H1 (cell line): ENCODE results near the gene PAGE2B. TPM values are rescaled to one million over a fixed set of nuclear protein-coding genes. Genes with fewer than 3 reads are reported as not detected.

Source experiments
- CTCF ChIA-PET: fragments of 300-600 bp; sonication (Branson Sonifier 250); formaldehyde crosslinking; loops from one replicate; lab custom pipeline; 2021; ENCODE audit not compliant: partially characterized antibody; lab: Charles Lee
- POLR2A ChIA-PET: fragments of 300-600 bp; sonication (Branson Sonifier 250); formaldehyde crosslinking; loops from one replicate; lab custom pipeline; 2021; ENCODE audit warnings: inconsistent platforms; ENCODE audit not compliant: partially characterized antibody; lab: Charles Lee
- DNase-seq, 2 experiments: peaks; one replicate each; pipeline versions ENCODE4 v3.0.0 to v3.0.0-alpha.2; 2010 to 2022; ENCODE audit warnings: low spot score in 2 of 2, low read depth in 1 of 2, mixed read lengths in 1 of 2
- FAIRE-seq: peaks from 2 replicates; lab custom pipeline; 2011; peaks lifted over from hg19 to GRCh38; lab: Jason Lieb, UNC
- H2AFZ ChIP-seq: 2 replicates; pipeline ENCODE4 v1.8.1; 2012; ENCODE audit warnings: low read length, inconsistent platforms
- H2AK5ac ChIP-seq: 2 replicates; pipeline ENCODE4 v1.6.1; 2013; ENCODE audit warnings: low read depth, low read length
- H2BK120ac ChIP-seq: replicated peaks from 2 replicates; pipeline ENCODE3; 2013; ENCODE audit warnings: low read depth, low read length, inconsistent platforms
- H2BK12ac ChIP-seq: 2 replicates; pipeline ENCODE4 v1.6.1; 2013; ENCODE audit warnings: low read depth, low read length
- H2BK15ac ChIP-seq: 2 replicates; pipeline ENCODE4 v1.6.1; 2013; ENCODE audit warnings: low read length
- H2BK20ac ChIP-seq: 2 replicates; pipeline ENCODE4 v1.6.1; 2013; ENCODE audit warnings: low read length
- H2BK5ac ChIP-seq: 2 replicates; pipeline ENCODE4 v1.6.1; 2013; ENCODE audit warnings: low read depth, low read length
- H3K14ac ChIP-seq: 2 replicates; pipeline ENCODE4 v1.6.1; 2013; ENCODE audit warnings: inconsistent platforms; ENCODE audit not compliant: insufficient read length
- H3K18ac ChIP-seq: 2 replicates; pipeline ENCODE4 v1.6.1; 2013; ENCODE audit warnings: low read length; ENCODE audit errors: extremely low read depth
- H3K23ac ChIP-seq: 2 replicates; pipeline ENCODE4 v1.6.1; 2013; ENCODE audit warnings: inconsistent platforms; ENCODE audit not compliant: insufficient read length
- H3K23me2 ChIP-seq: 2 replicates; pipeline ENCODE4 v1.6.1; 2013; ENCODE audit warnings: low read depth, low read length
- H3K27ac ChIP-seq: 2 replicates; pipeline ENCODE4 v1.6.1; 2011; ENCODE audit warnings: low read depth, low read length, inconsistent platforms
- H3K27me3 ChIP-seq, 4 experiments: replicated peaks in 1 of 4; 1 replicate in 1 of 4; 2 replicates in 3 of 4; pipeline versions ENCODE4 v1.6.1 to v1.8.1; 2011 to 2013; ENCODE audit warnings: low read length in 3 of 4, mild to moderate bottlenecking in 3 of 4, inconsistent platforms in 2 of 4, mixed read lengths in 2 of 4, moderate library complexity in 1 of 4; ENCODE audit not compliant: control insufficient read depth in 3 of 4, insufficient read depth in 3 of 4; ENCODE audit errors: extremely low read depth in 1 of 4
- H3K36me3 ChIP-seq, 4 experiments: 2 replicates each; pipeline versions ENCODE4 v1.6.1 to v1.8.1; 2011 to 2013; ENCODE audit warnings: mild to moderate bottlenecking in 4 of 4, low read length in 3 of 4, moderate library complexity in 2 of 4, control low read depth in 1 of 4, inconsistent platforms in 1 of 4; ENCODE audit not compliant: insufficient read depth in 4 of 4, control insufficient read depth in 2 of 4
- H3K4ac ChIP-seq: replicated peaks from 2 replicates; pipeline ENCODE3; 2013; ENCODE audit warnings: low read length, low read depth, mixed read lengths, inconsistent platforms; ENCODE audit not compliant: insufficient read length
- H3K4me1 ChIP-seq, 4 experiments: replicated peaks in 1 of 4; 1 replicate in 1 of 4; 2 replicates in 3 of 4; pipeline versions ENCODE4 v1.6.1 to v1.8.1; 2011 to 2013; ENCODE audit warnings: low read length in 3 of 4, inconsistent platforms in 2 of 4, mixed read lengths in 1 of 4; ENCODE audit not compliant: insufficient read depth in 4 of 4, control insufficient read depth in 3 of 4
- H3K4me2 ChIP-seq, 2 experiments: 2 replicates each; pipeline versions ENCODE4 v1.6.1 to v1.8.1; 2011 to 2013; ENCODE audit warnings: low read depth in 2 of 2, low read length in 2 of 2, control low read depth in 1 of 2, inconsistent platforms in 1 of 2, mild to moderate bottlenecking in 1 of 2; ENCODE audit not compliant: insufficient read depth in 1 of 2
- H3K4me3 ChIP-seq, 4 experiments: fragments of 200-600, 300-600 bp in 1 of 4; sonication (generic), shearing (Covaris generic), sonication (Bioruptor Twin) in 1 of 4; 2 replicates each; pipeline versions ENCODE4 v1.5.1 to v1.8.1; 2011 to 2016; ENCODE audit warnings: low read length in 4 of 4, low read depth in 3 of 4, control low read depth in 2 of 4, inconsistent platforms in 2 of 4, mild to moderate bottlenecking in 2 of 4, mixed read lengths in 1 of 4, moderate library complexity in 1 of 4; ENCODE audit not compliant: insufficient read depth in 2 of 4; ENCODE audit errors: extremely low read depth in 1 of 4
- H3K56ac ChIP-seq: replicated peaks from 2 replicates; pipeline ENCODE3; 2013; ENCODE audit warnings: low read depth, mild to moderate bottlenecking, mixed read lengths, low read length, inconsistent platforms; ENCODE audit not compliant: insufficient read length
- H3K79me1 ChIP-seq: 2 replicates; pipeline ENCODE4 v1.6.1; 2013; ENCODE audit warnings: low read depth, low read length, control low read depth
- H3K79me2 ChIP-seq, 2 experiments: 2 replicates each; pipeline versions ENCODE4 v1.6.1 to v1.8.1; 2012 to 2013; ENCODE audit warnings: low read length in 2 of 2, mild to moderate bottlenecking in 2 of 2, inconsistent platforms in 1 of 2; ENCODE audit not compliant: insufficient read depth in 2 of 2, control insufficient read depth in 1 of 2
- H3K9ac ChIP-seq, 4 experiments: replicated peaks in 1 of 4; 1 replicate in 1 of 4; 2 replicates in 3 of 4; pipeline versions ENCODE4 v1.6.1 to v1.8.1; 2011 to 2013; ENCODE audit warnings: low read depth in 3 of 4, low read length in 3 of 4, control low read depth in 2 of 4, mild to moderate bottlenecking in 2 of 4, moderate library complexity in 2 of 4, inconsistent platforms in 1 of 4; ENCODE audit errors: extremely low read depth in 1 of 4
- H3K9me3 ChIP-seq, 2 experiments: 2 replicates each; pipeline versions ENCODE4 v1.6.1 to v1.8.1; 2012 to 2013; ENCODE audit warnings: mild to moderate bottlenecking in 2 of 2, moderate library complexity in 2 of 2, control low read depth in 1 of 2, inconsistent platforms in 1 of 2, low read depth in 1 of 2, low read length in 1 of 2, mixed read lengths in 1 of 2; ENCODE audit not compliant: insufficient read depth in 2 of 2
- H4K20me1 ChIP-seq, 2 experiments: replicated peaks in 1 of 2; 2 replicates each; pipeline versions ENCODE3 to v1.8.1; 2011 to 2013; ENCODE audit warnings: inconsistent platforms in 2 of 2, low read length in 2 of 2, mild to moderate bottlenecking in 1 of 2; ENCODE audit not compliant: insufficient read depth in 2 of 2, control insufficient read depth in 1 of 2
- H4K5ac ChIP-seq: 2 replicates; pipeline ENCODE4 v1.6.1; 2013; ENCODE audit warnings: low read length, low read depth, mixed read lengths, inconsistent platforms; ENCODE audit not compliant: insufficient read length
- H4K8ac ChIP-seq: 2 replicates; pipeline ENCODE4 v1.8.0; 2013; ENCODE audit warnings: mild to moderate bottlenecking, moderate library complexity, low read length, inconsistent platforms; ENCODE audit not compliant: insufficient read depth; ENCODE audit errors: extremely low read depth
- H4K91ac ChIP-seq: replicated peaks from 2 replicates; pipeline ENCODE3; 2013; ENCODE audit warnings: low read length, mixed read lengths, inconsistent platforms; ENCODE audit not compliant: insufficient read length
- CBX8 ChIP-seq: fragments of 300-800, 300-1000 bp; sonication (generic); IDR thresholded peaks from 2 replicates; pipeline ENCODE4 v1.7.1; 2016; ENCODE audit warnings: low read depth, low read length, borderline replicate concordance
- GTF2F1 ChIP-seq: IDR thresholded peaks from 2 replicates; pipeline ENCODE4 v1.6.1; 2012; ENCODE audit warnings: low read depth, low read length, improper control_type of control experiment, borderline replicate concordance
- KDM1A ChIP-seq: fragments of 200-600, 300-600 bp; sonication (generic); IDR thresholded peaks from 2 replicates; pipeline ENCODE4 v1.7.1; 2016; ENCODE audit warnings: mild to moderate bottlenecking, low read length, borderline replicate concordance
- KDM4A ChIP-seq: IDR thresholded peaks from one replicate; pipeline ENCODE4 v1.7.1; 2012; ENCODE audit warnings: low read depth, mild to moderate bottlenecking, moderate library complexity, low read length, inconsistent platforms; ENCODE audit not compliant: severe bottlenecking
- POLR2AphosphoS5 ChIP-seq: IDR thresholded peaks from 2 replicates; pipeline ENCODE4 v1.6.1; 2011; ENCODE audit warnings: low read depth, low read length
- RNF2 ChIP-seq: fragments of 200-900, 300-1000 bp; sonication (generic); IDR thresholded peaks from 2 replicates; pipeline ENCODE4 v1.7.1; 2016; ENCODE audit warnings: borderline replicate concordance, low read depth, mild to moderate bottlenecking, antibody characterized with exemption, low read length; ENCODE audit not compliant: poor library complexity, severe bottlenecking; ENCODE audit errors: missing control alignments
- SIRT6 ChIP-seq: IDR thresholded peaks from one replicate; pipeline ENCODE4 v1.7.1; 2012; ENCODE audit warnings: low read length, inconsistent platforms
- TAF1 ChIP-seq: IDR thresholded peaks from 2 replicates; pipeline ENCODE4 v1.6.1; 2011; ENCODE audit warnings: mild to moderate bottlenecking, low read depth, low read length
- TBP ChIP-seq: IDR thresholded peaks from 2 replicates; pipeline ENCODE4 v1.6.1; 2011; ENCODE audit warnings: low read depth, low read length, improper control_type of control experiment
- WGBS, 2 experiments: shearing (Covaris generic) in 1 of 2; methylation state at CpG; one replicate each; pipeline versions ENCODE4 v1.1.6 to v1.1.7; 2013 to 2015; ENCODE audit warnings: low lambda C conversion rate in 2 of 2, mixed read lengths in 2 of 2, inconsistent platforms in 1 of 2, low coverage in 1 of 2, missing lambda C conversion rate in 1 of 2; ENCODE audit not compliant: insufficient replicate concordance in 2 of 2, insufficient coverage in 1 of 2, insufficient read length in 1 of 2; ENCODE audit errors: extremely low coverage in 1 of 2, missing lambda C conversion rate in 1 of 2; 5-methylcytosine and 5-hydroxymethylcytosine counted together
- polyA plus RNA-seq, 7 experiments: library from polyadenylated mRNA; depleted of rRNA in 3 of 7; stranded (reverse) in 5 of 7; unstranded in 2 of 7; fragments of >200 nt in 5 of 7; fragments of 200-250 nt in 2 of 7; gene quantifications; 1 replicate in 5 of 7; 2 replicates in 1 of 7; 4 replicates in 1 of 7; pipeline versions ENCODE4 v1.2.1 to v1.2.3, GENCODE V29; 2011 to 2013; ENCODE audit warnings: missing spikeins in 2 of 7, mixed read lengths in 2 of 7
- total RNA-seq: library from RNA; stranded (reverse); fragmentation: NEBNext Ultra II Directional; extraction: Animal tissue kit (Norgen Biotek cat#: 25700); gene quantifications from 2 replicates; pipeline ENCODE4 v1.2.1, GENCODE V29; 2021
- TF ChIP-seq, protein P1 (sequence below), 3 experiments: IDR thresholded peaks; 1 replicate in 2 of 3; 2 replicates in 1 of 3; pipeline versions ENCODE4 v1.5.1 to v1.6.1; 2011; ENCODE audit warnings: low read length in 3 of 3, mild to moderate bottlenecking in 3 of 3, inconsistent platforms in 2 of 3, low read depth in 1 of 3, moderate library complexity in 1 of 3; ENCODE audit not compliant: insufficient read depth in 1 of 3; ENCODE audit errors: control extremely low read depth in 1 of 3
- TF ChIP-seq, protein P2 (sequence below): IDR thresholded peaks from 2 replicates; pipeline ENCODE4 v1.6.1; 2011; ENCODE audit warnings: low read length, improper control_type of control experiment

The PAGE2B gene
- total and polyA plus RNA-seq, 2 of the 8 experiments (the other 6 are each of a cell fraction or from before 2014, with no cell fraction given), result not detected

DNA sequence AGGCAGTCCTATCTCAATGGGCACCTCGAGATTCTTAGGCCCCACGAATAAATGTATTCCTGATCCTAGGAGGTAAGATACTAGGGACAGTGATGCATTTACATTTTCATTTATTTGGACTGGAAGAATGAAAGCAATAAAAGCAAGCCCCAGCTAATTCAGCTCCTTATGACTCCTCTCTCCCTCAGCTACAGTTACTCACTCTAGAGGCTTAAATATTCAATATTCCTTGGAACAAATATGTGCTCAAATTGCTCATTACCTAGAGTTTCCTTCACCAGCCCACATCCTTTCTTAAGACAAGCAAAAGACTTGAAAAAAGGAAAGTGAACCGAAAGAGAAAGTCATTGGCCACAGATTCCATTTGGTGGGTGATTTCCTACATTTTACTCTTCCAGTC, 27.9 kb downstream of the PAGE2B start:
- Histone ChIP-seq H2BK5ac (no peak overlapping the region), H3K9ac (no peak overlapping the region), H4K91ac (no peak overlapping the region), H3K56ac (no peak overlapping the region), H3K27me3 (no peaks in the 10 kb centered on the region), H3K9me3 (no peaks in the 10 kb centered on the region; a peak in 1 of 4 replicates), H3K79me2 (no peaks in the 10 kb centered on the region), H3K4ac (no peak overlapping the region), H3K4me2 (no peak overlapping the region), H2BK12ac (no peak overlapping the region), H4K20me1 (no peaks in the 10 kb centered on the region), H2AFZ (no peak overlapping the region), H3K27ac (no peak overlapping the region), H4K5ac (no peak overlapping the region), H3K79me1 (no peaks in the 10 kb centered on the region), H3K14ac (no peak overlapping the region), H3K23ac (no peak overlapping the region), H2BK20ac (no peak overlapping the region), H3K36me3 (no peaks in the 10 kb centered on the region), H2BK120ac (no peak overlapping the region), H3K4me3 (no peak overlapping the region), H2BK15ac (no peak overlapping the region), H3K23me2 (no peaks in the 10 kb centered on the region), H3K18ac (no peak overlapping the region), H4K8ac (no peak overlapping the region), H3K4me1 (no peaks in the 10 kb centered on the region), H2AK5ac (no peak overlapping the region)
- ChIA-PET CTCF (no interaction called here), POLR2A (no interaction called here)
- FAIRE-seq (no peak), DNase-seq (no peak)
- WGBS, 2 experiments, result 64% methylated on average over 2 of the region's 3 CpGs; no CpG with 5 or more reads in 1 of the 2 experiments
- no peak for TF ChIP-seq POLR2AphosphoS5
- TF ChIP-seq CBX8, result no peak
- TF ChIP-seq GTF2F1, result no peak
- TF ChIP-seq KDM1A, result no peak
- TF ChIP-seq SIRT6, result no peak
- no peak for TF ChIP-seq RNF2
- TF ChIP-seq, protein P1, sequence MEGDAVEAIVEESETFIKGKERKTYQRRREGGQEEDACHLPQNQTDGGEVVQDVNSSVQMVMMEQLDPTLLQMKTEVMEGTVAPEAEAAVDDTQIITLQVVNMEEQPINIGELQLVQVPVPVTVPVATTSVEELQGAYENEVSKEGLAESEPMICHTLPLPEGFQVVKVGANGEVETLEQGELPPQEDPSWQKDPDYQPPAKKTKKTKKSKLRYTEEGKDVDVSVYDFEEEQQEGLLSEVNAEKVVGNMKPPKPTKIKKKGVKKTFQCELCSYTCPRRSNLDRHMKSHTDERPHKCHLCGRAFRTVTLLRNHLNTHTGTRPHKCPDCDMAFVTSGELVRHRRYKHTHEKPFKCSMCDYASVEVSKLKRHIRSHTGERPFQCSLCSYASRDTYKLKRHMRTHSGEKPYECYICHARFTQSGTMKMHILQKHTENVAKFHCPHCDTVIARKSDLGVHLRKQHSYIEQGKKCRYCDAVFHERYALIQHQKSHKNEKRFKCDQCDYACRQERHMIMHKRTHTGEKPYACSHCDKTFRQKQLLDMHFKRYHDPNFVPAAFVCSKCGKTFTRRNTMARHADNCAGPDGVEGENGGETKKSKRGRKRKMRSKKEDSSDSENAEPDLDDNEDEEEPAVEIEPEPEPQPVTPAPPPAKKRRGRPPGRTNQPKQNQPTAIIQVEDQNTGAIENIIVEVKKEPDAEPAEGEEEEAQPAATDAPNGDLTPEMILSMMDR (IDR thresholded peaks at IDR 0.05; ENCODE audit: control extremely low read depth in 1 of 3, insufficient read depth in 1 of 3, low read depth in 1 of 3, low read length in 3 of 3), result no peak
- TF ChIP-seq, protein P2, sequence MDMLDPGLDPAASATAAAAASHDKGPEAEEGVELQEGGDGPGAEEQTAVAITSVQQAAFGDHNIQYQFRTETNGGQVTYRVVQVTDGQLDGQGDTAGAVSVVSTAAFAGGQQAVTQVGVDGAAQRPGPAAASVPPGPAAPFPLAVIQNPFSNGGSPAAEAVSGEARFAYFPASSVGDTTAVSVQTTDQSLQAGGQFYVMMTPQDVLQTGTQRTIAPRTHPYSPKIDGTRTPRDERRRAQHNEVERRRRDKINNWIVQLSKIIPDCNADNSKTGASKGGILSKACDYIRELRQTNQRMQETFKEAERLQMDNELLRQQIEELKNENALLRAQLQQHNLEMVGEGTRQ, result no peak
- no peak for TF ChIP-seq TAF1
- no peak for TF ChIP-seq KDM4A
- no peak for TF ChIP-seq TBP
